Anterior cingulate cortex (tissue), 58 donors: ENCODE data around the gene SLC6A8.
"Not testable (repeated sequence)": the region's sequence is repeated elsewhere in the genome, so short reads cannot be mapped to it uniquely, and the experiment has no call there.

Source experiments
- DNase-seq, 58 donors: peaks; one replicate each; lab custom pipeline; 2025; lab: John Stamatoyannopoulos, UW

SLC6A8 gene

GRCh38 chrX:153670748-153671588 lies 16.8 kb upstream of the SLC6A8 start:
- DNase-seq, result no peak

- no peak for DNase-seq
These were observed 15.9 kb upstream of the SLC6A8 start for GRCh38 chrX:153671589-153672530.

- peak in 1 of 58 donors; percentile 34 for DNase-seq
These were observed 14.9 kb upstream of the SLC6A8 start for GRCh38 chrX:153672531-153673427.

GRCh38 chrX:153673428-153674218 lies 14.1 kb upstream of the SLC6A8 start, which contains the start of gene PNCK:
PNCK (minus strand) TSS chrX:153673813; CDS start chrX:153673076, 737 bp downstream.
- no peak for DNase-seq

- DNase-seq, result no peak
These were observed 13.4 kb upstream of the SLC6A8 start for GRCh38 chrX:153674219-153674851.

- no peak for DNase-seq
These were observed 6.6 kb upstream of the SLC6A8 start for GRCh38 chrX:153681175-153681574.

GRCh38 chrX:153683486-153683885 lies 4.2 kb upstream of the SLC6A8 start:
- DNase-seq, result not testable (repeated sequence)

- DNase-seq, result no peak
These were observed 3.1 kb upstream of the SLC6A8 start for GRCh38 chrX:153684467-153685155.

GRCh38 chrX:153685156-153685536 lies 2.6 kb upstream of the SLC6A8 start:
- DNase-seq, result no peak

GRCh38 chrX:153685751-153686696 lies 1.7 kb upstream of the SLC6A8 start:
- no peak for DNase-seq

GRCh38 chrX:153686711-153687110 lies 1.0 kb upstream of the SLC6A8 start:
- DNase-seq, result no peak

GRCh38 chrX:153688071-153688470 lies 345 bp downstream of the SLC6A8 start:
- DNase-seq, result no peak

GRCh38 chrX:153688506-153688905 lies 780 bp downstream of the SLC6A8 start:
- no peak for DNase-seq

- peak in 51 of 58 donors; percentile 7 to 84 (median 57) for DNase-seq
These were observed 1.3 kb downstream of the SLC6A8 start for GRCh38 chrX:153688911-153689590.

GRCh38 chrX:153689654-153690465 lies 2.1 kb downstream of the SLC6A8 start:
- DNase-seq, result no peak

- peak in 1 of 58 donors; percentile 3 for DNase-seq
These were observed 2.7 kb downstream of the SLC6A8 start for GRCh38 chrX:153690466-153690865.
